HCT116 (cell line): Measurements from ENCODE around the gene LMO7. TPM values are rescaled to one million over a fixed set of nuclear protein-coding genes. Genes with fewer than 3 reads are reported as not detected.

Source experiments
- ATAC-seq: fragments of 200-7000 bp; cut with Tn5 transposase; 2 replicates; pipeline ENCODE4 v1.9.1; 2020; ENCODE audit warnings: mild to moderate bottlenecking, moderate library complexity
- BruUV-seq: library from RNA; stranded (reverse); fragments of 400-500 nt; replicated peaks from 2 replicates; lab custom pipeline; 2021; lab: Mats Ljungman, UMichigan
- CTCF ChIA-PET: fragments of 300-600 bp; sonication (Branson Sonifier 250); formaldehyde crosslinking; loops from one replicate; lab custom pipeline; 2021; ENCODE audit warnings: antibody characterized with exemption; lab: Charles Lee
- POLR2A ChIA-PET: fragments of 300-600, 350-600 bp; sonication (Branson Sonifier 250); formaldehyde crosslinking; loops from one replicate; lab custom pipeline; 2021; ENCODE audit warnings: antibody characterized with exemption; lab: Charles Lee
- RAD21 ChIA-PET, 2 experiments: fragments of 300-600 bp; sonication (Branson Sonifier 250); formaldehyde crosslinking; loops; one replicate each; lab custom pipeline; 2023; ENCODE audit warnings: low total read pairs in 2 of 2; ENCODE audit not compliant: uncharacterized antibody in 2 of 2, unreplicated experiment in 2 of 2, low non-redundant PET in 1 of 2; lab: Charles Lee
- DNase-seq: peaks from one replicate; pipeline ENCODE4 v3.0.0-alpha.2; 2010; ENCODE audit warnings: low read depth, low spot score
- H2AFZ ChIP-seq: fragments of 200-600 bp; shearing (Covaris generic), sonication (generic); 2 replicates; pipeline ENCODE4 v1.6.1; 2017; ENCODE audit warnings: low read depth, mixed run types, mixed read lengths, antibody characterized with exemption, low read length; ENCODE audit not compliant: poor library complexity, severe bottlenecking
- H3K27ac ChIP-seq: 2 replicates; pipeline ENCODE4 v1.5.1; 2012; ENCODE audit warnings: low read depth, low read length
- H3K27me3 ChIP-seq: fragments of 200-600 bp; sonication (generic); 2 replicates; pipeline ENCODE4 v1.6.1; 2016; ENCODE audit warnings: mixed run types, low read length, mixed read lengths; ENCODE audit not compliant: insufficient read depth
- H3K36me3 ChIP-seq, 2 experiments: fragments of 200-500 bp in 1 of 2; fragments of 200-600 bp in 1 of 2; sonication (Bioruptor generic) in 1 of 2; sonication (generic) in 1 of 2; 2 replicates each; pipeline versions ENCODE4 v1.5.1 to v1.6.1; 2014 to 2016; ENCODE audit warnings: low read length in 2 of 2, inconsistent platforms in 1 of 2, mixed read lengths in 1 of 2, mixed run types in 1 of 2; ENCODE audit not compliant: insufficient read depth in 2 of 2, control insufficient read depth in 1 of 2
- H3K4me1 ChIP-seq, 2 experiments: fragments of 200-600 bp in 1 of 2; sonication (generic) in 1 of 2; 2 replicates each; pipeline versions ENCODE4 v1.5.1 to v1.6.1; 2012 to 2017; ENCODE audit warnings: low read length in 2 of 2, inconsistent platforms in 1 of 2, mild to moderate bottlenecking in 1 of 2, mixed read lengths in 1 of 2, mixed run types in 1 of 2, moderate library complexity in 1 of 2; ENCODE audit not compliant: insufficient read depth in 2 of 2, control insufficient read depth in 1 of 2
- H3K4me2 ChIP-seq: fragments of 200-600 bp; sonication (generic); 2 replicates; pipeline ENCODE4 v1.6.1; 2017; ENCODE audit warnings: mixed run types, low read length, mixed read lengths
- H3K4me3 ChIP-seq, 2 experiments: fragments of 200-600 bp in 1 of 2; sonication (generic) in 1 of 2; replicated peaks in 1 of 2; 2 replicates each; pipeline ENCODE4 v1.5.1; 2011 to 2016; ENCODE audit warnings: low read length in 2 of 2, control low read depth in 1 of 2, low read depth in 1 of 2, mild to moderate bottlenecking in 1 of 2, mixed read lengths in 1 of 2, mixed run types in 1 of 2
- H3K79me2 ChIP-seq: fragments of 200-600 bp; sonication (generic); 2 replicates; pipeline ENCODE4 v1.6.1; 2017; ENCODE audit warnings: mild to moderate bottlenecking, mixed run types, low read length, moderate library complexity, mixed read lengths; ENCODE audit not compliant: insufficient read depth
- H3K9ac ChIP-seq: fragments of 200-600 bp; sonication (generic); 2 replicates; pipeline ENCODE4 v1.6.1; 2016; ENCODE audit warnings: low read length, mixed read lengths
- H3K9me2 ChIP-seq: fragments of 200-600 bp; sonication (generic), shearing (Covaris generic); 2 replicates; pipeline ENCODE4 v1.6.1; 2017; ENCODE audit warnings: mixed run types, mild to moderate bottlenecking, moderate library complexity; ENCODE audit not compliant: insufficient read depth
- H3K9me3 ChIP-seq, 2 experiments: fragments of 200-500 bp in 1 of 2; fragments of 200-600 bp in 1 of 2; sonication (Bioruptor generic) in 1 of 2; sonication (generic) in 1 of 2; 2 replicates each; pipeline ENCODE4 v1.6.1; 2014 to 2017; ENCODE audit warnings: low read length in 2 of 2, mixed read lengths in 2 of 2, inconsistent platforms in 1 of 2, low read depth in 1 of 2, mild to moderate bottlenecking in 1 of 2, mixed run types in 1 of 2, moderate library complexity in 1 of 2; ENCODE audit not compliant: control insufficient read depth in 1 of 2, insufficient read depth in 1 of 2
- H4K20me1 ChIP-seq: fragments of 200-600 bp; sonication (generic), shearing (Covaris generic); 2 replicates; pipeline ENCODE4 v1.6.1; 2017; ENCODE audit warnings: mixed run types, mild to moderate bottlenecking, moderate library complexity; ENCODE audit not compliant: insufficient read depth
- ATF3 ChIP-seq: IDR thresholded peaks from 2 replicates; pipeline ENCODE4 v1.6.1; 2012
- CEBPB ChIP-seq: IDR thresholded peaks from 2 replicates; pipeline ENCODE4 v1.6.1; 2012; ENCODE audit warnings: low read depth
- CTCF ChIP-seq, 3 experiments: fragments of 200-600 bp in 1 of 3; sonication (generic) in 1 of 3; IDR thresholded peaks in 2 of 3; conservative IDR thresholded peaks in 1 of 3; 2 replicates each; pipeline ENCODE4 v1.5.1; 2012 to 2017; ENCODE audit warnings: low read depth in 2 of 3, low read length in 2 of 3, antibody characterized with exemption in 1 of 3, borderline replicate concordance in 1 of 3, control low read depth in 1 of 3, mild to moderate bottlenecking in 1 of 3, mixed read lengths in 1 of 3, mixed run types in 1 of 3, moderate library complexity in 1 of 3; ENCODE audit not compliant: insufficient read depth in 1 of 3
- EGR1 ChIP-seq: IDR thresholded peaks from 2 replicates; pipeline ENCODE4 v1.6.1; 2012; ENCODE audit warnings: low read depth
- ELF1 ChIP-seq: IDR thresholded peaks from 2 replicates; pipeline ENCODE4 v1.6.1; 2012; ENCODE audit warnings: low read depth, borderline replicate concordance
- EZH2 ChIP-seq: fragments of 200-600 bp; sonication (generic); IDR thresholded peaks from 2 replicates; pipeline ENCODE4 v1.6.1; 2017; ENCODE audit warnings: antibody characterized with exemption, mixed run types
- FOSL1 ChIP-seq: IDR thresholded peaks from 2 replicates; pipeline ENCODE4 v1.6.1; 2012; ENCODE audit warnings: low read depth
- JUND ChIP-seq: IDR thresholded peaks from 2 replicates; pipeline ENCODE4 v1.6.1; 2012
- MAX ChIP-seq: IDR thresholded peaks from 2 replicates; pipeline ENCODE4 v1.6.1; 2012
- POLR2A ChIP-seq: IDR thresholded peaks from 2 replicates; pipeline ENCODE4 v1.7.0; 2011; ENCODE audit warnings: borderline replicate concordance; ENCODE audit not compliant: insufficient read depth, insufficient read length; ENCODE audit errors: extremely low read depth
- RAD21 ChIP-seq: IDR thresholded peaks from 2 replicates; pipeline ENCODE4 v1.6.1; 2012; ENCODE audit warnings: low read depth, mild to moderate bottlenecking
- SIN3A ChIP-seq: IDR thresholded peaks from 2 replicates; pipeline ENCODE4 v1.6.1; 2012; ENCODE audit warnings: low read depth
- SRF ChIP-seq: IDR thresholded peaks from 2 replicates; pipeline ENCODE4 v1.6.1; 2012; ENCODE audit warnings: low read depth
- TCF7L2 ChIP-seq: IDR thresholded peaks from 2 replicates; pipeline ENCODE4 v1.7.0; 2011; ENCODE audit warnings: borderline replicate concordance, inconsistent platforms; ENCODE audit not compliant: insufficient read depth, insufficient read length; ENCODE audit errors: extremely low read depth
- ZBTB33 ChIP-seq: IDR thresholded peaks from 2 replicates; pipeline ENCODE4 v1.6.1; 2011; ENCODE audit warnings: mild to moderate bottlenecking, low read length, moderate library complexity; ENCODE audit not compliant: insufficient replicate concordance; ENCODE audit errors: extremely low read depth
- ZFX ChIP-seq: fragments of 450-650 bp; IDR thresholded peaks from 2 replicates; pipeline ENCODE4 v1.6.1; 2017
- ZNF274 ChIP-seq: fragments of 200-500 bp; sonication (Bioruptor generic); IDR thresholded peaks from 2 replicates; pipeline ENCODE4 v1.6.1; 2014; ENCODE audit warnings: mild to moderate bottlenecking, low read depth, low read length, inconsistent platforms
- intact Hi-C: fragments of 100-400 bp; cut with micrococcal nuclease; formaldehyde crosslinking; loops from 2 replicates; pipeline ENCODE4 v1.10.0; 2022
- total RNA-seq: library from RNA; stranded (reverse); gene quantifications from one replicate; pipeline ENCODE4 v1.2.1, GENCODE V29; 2021; ENCODE audit not compliant: unreplicated experiment

Gene LMO7
- total RNA-seq, 1 experiment from 2014 or later: 8.1 TPM

GRCh38 chr13:75794663-75795062, 158.5 kb downstream of the LMO7 start:
- H3K79me2 ChIP-seq: no peaks in the 10 kb centered on the region
- H3K36me3 ChIP-seq: no peaks in the 10 kb centered on the region
- no peak overlapping the region for H3K27ac ChIP-seq
- no peaks in the 10 kb centered on the region for H3K9me2 ChIP-seq
- no TSS peak for BruUV-seq
- POLR2A ChIA-PET: no interaction called here
- no peak for DNase-seq
- H3K4me1 ChIP-seq: peaks cover 10 to 21% of the 10 kb centered on the region in 2 experiments
- H3K9me3 ChIP-seq: no peaks in the 10 kb centered on the region
- CTCF ChIA-PET: no interaction called here
- intact Hi-C loops: no loop called here
- RAD21 ChIA-PET: no interaction called here
- no peak for ATAC-seq
- no peaks in the 10 kb centered on the region for H3K27me3 ChIP-seq
- no peak overlapping the region for H3K4me3 ChIP-seq
- H3K9ac ChIP-seq: no peak overlapping the region
- no peak for TF ChIP-seq POLR2A
- no peak for TF ChIP-seq SRF
- TF ChIP-seq RAD21: no peak
- TF ChIP-seq ATF3: no peak
- no peak for TF ChIP-seq ELF1
- TF ChIP-seq, all 23 proteins: peak for 0
- Histone ChIP-seq H2AFZ (no peak overlapping the region), H3K4me2 (no peak overlapping the region), H4K20me1 (no peaks in the 10 kb centered on the region)

- Histone ChIP-seq H4K20me1 (no peaks in the 10 kb centered on the region), H3K4me3 (no peak overlapping the region), H3K4me1 (peaks cover 10 to 21% of the 10 kb centered on the region in 2 experiments), H2AFZ (no peak overlapping the region), H3K9me2 (no peaks in the 10 kb centered on the region), H3K36me3 (no peaks in the 10 kb centered on the region), H3K79me2 (no peaks in the 10 kb centered on the region), H3K27ac (no peak overlapping the region), H3K27me3 (no peaks in the 10 kb centered on the region), H3K4me2 (no peak overlapping the region), H3K9me3 (no peaks in the 10 kb centered on the region), H3K9ac (no peak overlapping the region)
- no peak for TF ChIP-seq ATF3
- no peak for TF ChIP-seq JUND
- TF ChIP-seq POLR2A: no peak
- TF ChIP-seq RAD21: no peak
- TF ChIP-seq MAX: no peak
- no peak for TF ChIP-seq ZFX
- no peak for TF ChIP-seq TCF7L2
- no peak for TF ChIP-seq EZH2
- no peak for TF ChIP-seq CTCF (IDR thresholded peaks at IDR 0.05 in 2 of 3, conservative IDR thresholded peaks at IDR 0.05 in 1 of 3; ENCODE audit: borderline replicate concordance in 1 of 3, insufficient read depth in 1 of 3, low read depth in 2 of 3, low read length in 2 of 3)
- no peak for TF ChIP-seq SIN3A
- no peak for TF ChIP-seq CEBPB
- TF ChIP-seq EGR1: no peak
- no peak for TF ChIP-seq ZBTB33
- no peak for TF ChIP-seq ELF1
- TF ChIP-seq ZNF274: no peak
- no peak for TF ChIP-seq FOSL1
- ChIA-PET POLR2A (no interaction called here), CTCF (interaction anchor here (1.3 kb wide), 1 partner anchor 100 kb away, joined by 3 read pairs; no protein-coding TSS in a partner anchor), RAD21 (no interaction called here)
- DNase-seq (no peak), ATAC-seq (no peak)
- BruUV-seq: no TSS peak
- intact Hi-C loops: no loop called here
Measured at GRCh38 chr13:75795274-75795673, 159.1 kb downstream of the LMO7 start.
